ENCODE measurements around the gene PRKCI.

Gene PRKCI

DNA sequence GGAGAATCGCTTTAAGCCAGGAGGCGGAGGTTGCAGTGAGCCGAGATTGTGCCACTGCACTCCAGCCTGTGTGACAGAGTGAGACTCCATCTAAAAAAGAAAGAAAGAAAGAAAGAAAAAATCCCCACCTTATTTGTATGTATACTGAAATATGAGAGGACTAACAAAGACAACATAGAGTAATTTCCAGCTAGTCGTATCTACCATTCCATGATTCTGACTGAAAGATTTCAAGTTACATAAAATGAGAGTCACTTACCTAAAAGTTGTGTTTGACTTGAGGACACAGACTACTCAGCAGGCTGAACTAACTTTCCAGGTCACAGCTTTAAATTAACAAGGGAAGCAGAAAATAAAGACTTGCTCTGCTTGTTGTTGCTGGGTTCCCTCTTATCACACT lies 18.8 kb upstream of the PRKCI start:
- Histone ChIP-seq H3K36me3 (replicated peaks; ENCODE audit: insufficient read depth, low read length) (no peaks in the 10 kb centered on the region), H3K9ac (ENCODE audit: low read length) (no peak overlapping the region), H3K9me3 (replicated peaks; ENCODE audit: insufficient read depth, low read length) (no peaks in the 10 kb centered on the region), H3K27me3 (replicated peaks; ENCODE audit: insufficient read depth, low read length) (no peaks in the 10 kb centered on the region), H4K20me1 (ENCODE audit: insufficient read depth, low read length) (no peaks in the 10 kb centered on the region), H3K9me2 (replicated peaks; ENCODE audit: insufficient read depth, low read length) (no peaks in the 10 kb centered on the region), H2AFZ (ENCODE audit: low read length) (no peak overlapping the region), H3K4me2 (ENCODE audit: low read depth, low read length) (no peak overlapping the region), H3K4me3 (ENCODE audit: low read length) (no peak overlapping the region), H3F3A (ENCODE audit: insufficient read depth, low read length) (no peaks in the 10 kb centered on the region), H3K4me1 (ENCODE audit: low read length) (no peaks in the 10 kb centered on the region), H3K79me2 (ENCODE audit: low read length) (no peaks in the 10 kb centered on the region), H3K27ac (ENCODE audit: low read length) (no peak overlapping the region)
- DNase-seq, result no peak
- TF ChIP-seq, protein P1, sequence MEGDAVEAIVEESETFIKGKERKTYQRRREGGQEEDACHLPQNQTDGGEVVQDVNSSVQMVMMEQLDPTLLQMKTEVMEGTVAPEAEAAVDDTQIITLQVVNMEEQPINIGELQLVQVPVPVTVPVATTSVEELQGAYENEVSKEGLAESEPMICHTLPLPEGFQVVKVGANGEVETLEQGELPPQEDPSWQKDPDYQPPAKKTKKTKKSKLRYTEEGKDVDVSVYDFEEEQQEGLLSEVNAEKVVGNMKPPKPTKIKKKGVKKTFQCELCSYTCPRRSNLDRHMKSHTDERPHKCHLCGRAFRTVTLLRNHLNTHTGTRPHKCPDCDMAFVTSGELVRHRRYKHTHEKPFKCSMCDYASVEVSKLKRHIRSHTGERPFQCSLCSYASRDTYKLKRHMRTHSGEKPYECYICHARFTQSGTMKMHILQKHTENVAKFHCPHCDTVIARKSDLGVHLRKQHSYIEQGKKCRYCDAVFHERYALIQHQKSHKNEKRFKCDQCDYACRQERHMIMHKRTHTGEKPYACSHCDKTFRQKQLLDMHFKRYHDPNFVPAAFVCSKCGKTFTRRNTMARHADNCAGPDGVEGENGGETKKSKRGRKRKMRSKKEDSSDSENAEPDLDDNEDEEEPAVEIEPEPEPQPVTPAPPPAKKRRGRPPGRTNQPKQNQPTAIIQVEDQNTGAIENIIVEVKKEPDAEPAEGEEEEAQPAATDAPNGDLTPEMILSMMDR (IDR thresholded peaks at IDR 0.05; ENCODE audit: low read length), result no peak
- TF ChIP-seq EZH2phosphoT487 (IDR thresholded peaks at IDR 0.05; ENCODE audit: low read length) (no peak), EZH2 (optimal IDR thresholded peaks at IDR 0.05; ENCODE audit: low read depth, low read length) (no peak)

DNA sequence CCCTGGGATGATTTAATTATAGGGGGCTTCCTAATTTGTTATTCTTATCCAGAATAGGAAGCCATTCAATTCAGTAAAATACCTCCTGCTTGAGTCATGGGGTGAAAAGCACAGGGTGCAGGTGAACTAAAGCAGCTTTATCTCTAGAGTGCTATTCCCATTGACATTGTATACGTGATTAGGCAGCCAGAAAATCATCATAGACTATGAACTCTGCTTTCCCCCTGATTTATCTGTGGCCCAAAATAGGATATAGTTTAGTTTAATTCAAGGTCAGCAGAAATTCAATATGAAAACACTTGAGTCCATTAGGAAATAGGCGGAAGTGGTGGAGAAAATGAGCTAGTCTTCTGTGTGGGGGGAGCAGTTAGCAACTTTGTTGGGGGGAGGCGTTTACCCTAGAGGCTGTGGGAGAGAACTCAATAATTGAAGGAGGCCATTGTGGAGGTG lies 18.2 kb upstream of the PRKCI start:
- no peaks in the 10 kb centered on the region for H3K9me2 ChIP-seq (replicated peaks; ENCODE audit: insufficient read depth, low read length)
- no peak overlapping the region for H3K4me2 ChIP-seq (ENCODE audit: low read depth, low read length)
- no peak overlapping the region for H3K4me3 ChIP-seq (ENCODE audit: low read length)
- H3K9me3 ChIP-seq (replicated peaks; ENCODE audit: insufficient read depth, low read length), result no peaks in the 10 kb centered on the region
- no peaks in the 10 kb centered on the region for H3K79me2 ChIP-seq (ENCODE audit: low read length)
- no peak overlapping the region for H3K27ac ChIP-seq (ENCODE audit: low read length)
- H3K27me3 ChIP-seq (replicated peaks; ENCODE audit: insufficient read depth, low read length), result no peaks in the 10 kb centered on the region
- no peak overlapping the region for H2AFZ ChIP-seq (ENCODE audit: low read length)
- DNase-seq, result no peak
- no peaks in the 10 kb centered on the region for H3K4me1 ChIP-seq (ENCODE audit: low read length)
- no peaks in the 10 kb centered on the region for H4K20me1 ChIP-seq (ENCODE audit: insufficient read depth, low read length)
- H3K36me3 ChIP-seq (replicated peaks; ENCODE audit: insufficient read depth, low read length), result no peaks in the 10 kb centered on the region
- TF ChIP-seq, protein P1 (IDR thresholded peaks at IDR 0.05; ENCODE audit: low read length), result no peak
- TF ChIP-seq EZH2 (optimal IDR thresholded peaks at IDR 0.05; ENCODE audit: low read depth, low read length) (no peak), EZH2phosphoT487 (IDR thresholded peaks at IDR 0.05; ENCODE audit: low read length) (no peak)
- no peak overlapping the region for H3K9ac ChIP-seq (ENCODE audit: low read length)
- no peaks in the 10 kb centered on the region for H3F3A ChIP-seq (ENCODE audit: insufficient read depth, low read length)

DNA sequence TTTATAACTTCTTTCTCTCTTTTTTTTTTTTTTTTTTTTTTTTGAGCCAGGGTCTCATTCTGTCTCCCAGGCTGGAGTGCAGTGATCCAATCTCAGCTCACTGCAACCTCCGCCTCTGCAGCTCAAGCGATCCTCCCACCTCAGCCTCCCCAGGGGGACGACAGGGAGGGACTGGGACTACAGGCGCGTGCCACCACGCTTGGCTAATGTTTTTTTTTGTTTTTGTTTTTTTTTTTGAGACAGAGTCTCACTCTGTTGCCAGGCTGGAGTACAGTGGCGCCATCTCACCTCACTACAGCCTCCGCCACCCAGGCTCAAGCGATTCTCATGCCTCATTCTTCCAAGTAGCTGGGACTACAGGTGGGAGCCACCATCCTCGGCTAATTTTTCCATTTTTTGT lies 17.7 kb upstream of the PRKCI start:
- Histone ChIP-seq H3K4me3 (ENCODE audit: low read length) (no peak overlapping the region), H3K4me1 (ENCODE audit: low read length) (no peaks in the 10 kb centered on the region), H4K20me1 (ENCODE audit: insufficient read depth, low read length) (no peaks in the 10 kb centered on the region), H3F3A (ENCODE audit: insufficient read depth, low read length) (no peaks in the 10 kb centered on the region), H2AFZ (ENCODE audit: low read length) (no peak overlapping the region), H3K4me2 (ENCODE audit: low read depth, low read length) (no peak overlapping the region), H3K9ac (ENCODE audit: low read length) (no peak overlapping the region), H3K9me3 (replicated peaks; ENCODE audit: insufficient read depth, low read length) (no peaks in the 10 kb centered on the region), H3K36me3 (replicated peaks; ENCODE audit: insufficient read depth, low read length) (no peaks in the 10 kb centered on the region), H3K79me2 (ENCODE audit: low read length) (no peaks in the 10 kb centered on the region), H3K27me3 (replicated peaks; ENCODE audit: insufficient read depth, low read length) (no peaks in the 10 kb centered on the region), H3K9me2 (replicated peaks; ENCODE audit: insufficient read depth, low read length) (no peaks in the 10 kb centered on the region), H3K27ac (ENCODE audit: low read length) (no peak overlapping the region)
- TF ChIP-seq EZH2 (optimal IDR thresholded peaks at IDR 0.05; ENCODE audit: low read depth, low read length) (no peak), EZH2phosphoT487 (IDR thresholded peaks at IDR 0.05; ENCODE audit: low read length) (no peak)
- TF ChIP-seq, protein P1 (IDR thresholded peaks at IDR 0.05; ENCODE audit: low read length), result no peak
- DNase-seq, result no peak
